ENCODE measurements around the gene GPX8.

GPX8 gene

DNA sequence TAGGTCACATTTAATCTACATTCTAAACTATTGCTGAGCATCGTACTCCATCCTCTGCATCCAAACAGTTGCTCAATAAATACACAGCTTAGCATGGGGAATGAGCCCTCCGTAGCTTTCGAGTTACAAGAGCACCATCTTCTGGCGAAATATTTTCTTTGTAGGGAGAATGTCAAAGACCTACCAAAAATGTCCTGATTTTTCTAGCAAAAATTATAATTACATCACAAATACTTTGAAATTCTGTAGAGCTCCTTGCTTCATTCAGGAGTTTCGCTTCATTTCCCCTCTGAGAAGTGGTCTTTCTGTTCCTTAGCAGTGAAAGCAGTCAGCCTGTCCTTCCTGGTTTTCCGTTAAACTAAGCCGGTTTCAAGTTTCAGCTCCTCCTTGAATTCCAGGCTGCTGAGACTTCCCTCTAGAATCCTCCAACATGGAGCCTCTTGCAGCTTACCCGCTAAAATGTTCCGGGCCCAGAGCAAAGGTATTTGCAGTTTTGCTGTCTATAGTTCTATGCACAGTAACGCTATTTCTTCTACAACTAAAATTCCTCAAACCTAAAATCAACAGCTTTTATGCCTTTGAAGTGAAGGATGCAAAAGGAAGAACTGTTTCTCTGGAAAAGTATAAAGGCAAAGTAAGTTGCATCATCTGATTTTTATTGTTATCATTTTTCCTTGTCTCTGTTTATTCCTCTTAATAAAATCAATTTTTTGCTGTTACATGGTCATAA, at the start of gene GPX8:
TSS of gene GPX8 (plus strand) at position 409 of the 730 bp plus-strand sequence. CDS start at position 431, 22 bp downstream.
- DNase-seq (ENCODE audit: low read depth in 2 of 2): no peak

- DNase-seq (ENCODE audit: low read depth in 2 of 2): no peak
Measured at GRCh38 chr5:55110217-55110616, 49.8 kb upstream of the GPX8 start.

DNA sequence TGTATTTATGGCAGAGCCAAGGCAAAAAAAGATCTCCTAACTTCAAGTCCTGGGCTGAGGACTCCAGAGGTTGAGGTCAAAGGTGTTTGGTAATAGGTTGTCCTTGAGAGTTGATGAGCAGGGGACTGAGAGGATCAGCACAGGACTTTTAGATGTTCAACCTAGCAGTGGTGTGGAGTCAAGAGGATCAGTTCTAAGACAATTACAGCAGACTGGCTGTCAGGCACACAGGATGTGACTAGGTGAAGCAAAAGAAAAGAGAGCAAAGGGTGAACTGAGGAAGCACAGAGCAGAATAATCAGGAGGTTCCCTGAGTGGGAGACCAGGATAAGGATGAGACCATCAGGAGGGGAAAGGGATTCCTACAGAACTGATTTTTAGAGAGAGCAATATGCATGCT, 46.6 kb upstream of the GPX8 start:
- no peak for DNase-seq (ENCODE audit: low read depth in 2 of 2)

- DNase-seq (ENCODE audit: low read depth in 2 of 2): no peak
Measured at GRCh38 chr5:55114061-55114460, 45.9 kb upstream of the GPX8 start.

DNA sequence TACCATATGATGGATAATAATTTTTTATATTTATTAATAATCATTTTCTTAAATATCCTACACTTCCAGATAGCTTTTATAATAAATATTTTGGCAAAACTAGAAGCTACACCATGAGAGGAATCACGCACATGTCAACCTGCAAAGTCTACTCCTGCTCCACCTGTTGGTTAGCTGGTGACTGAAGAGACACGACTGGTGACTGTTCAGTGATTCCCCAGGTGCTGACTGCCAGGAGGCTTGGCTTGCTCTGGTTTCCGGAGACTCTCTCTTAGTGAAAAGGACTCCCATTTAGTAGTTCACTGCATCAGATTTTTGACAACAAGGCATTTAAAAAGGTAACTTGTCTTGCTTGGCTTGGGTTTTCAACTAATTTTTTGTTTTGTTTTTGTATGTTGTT, 36.6 kb upstream of the GPX8 start:
- DNase-seq (ENCODE audit: low read depth in 2 of 2): no peak

GRCh38 chr5:55134053-55134722, 25.8 kb upstream of the GPX8 start:
- no peak for DNase-seq (ENCODE audit: low read depth in 2 of 2)

DNA sequence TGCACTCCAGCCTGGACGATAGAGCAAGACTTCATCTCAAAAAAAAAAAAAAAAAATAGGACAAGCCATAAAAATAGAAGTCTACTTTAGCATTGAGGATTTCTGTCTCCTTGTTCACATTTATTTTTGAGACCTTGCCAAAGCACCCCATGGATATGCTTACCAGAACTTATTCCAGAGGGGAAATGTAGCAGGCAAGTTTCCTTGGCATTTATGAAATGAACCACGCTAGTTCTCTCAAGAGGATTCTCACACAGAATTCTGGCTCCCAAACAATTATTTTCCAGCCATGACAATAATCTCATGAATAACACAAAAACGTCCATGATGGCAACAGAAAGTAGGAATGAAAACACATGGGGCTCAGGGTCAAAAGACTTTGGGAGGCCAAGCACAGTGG, 23.4 kb upstream of the GPX8 start:
- DNase-seq (ENCODE audit: low read depth in 2 of 2): no peak

- no peak for DNase-seq (ENCODE audit: low read depth in 2 of 2)
Measured at GRCh38 chr5:55140908-55141665, 18.9 kb upstream of the GPX8 start.

DNA sequence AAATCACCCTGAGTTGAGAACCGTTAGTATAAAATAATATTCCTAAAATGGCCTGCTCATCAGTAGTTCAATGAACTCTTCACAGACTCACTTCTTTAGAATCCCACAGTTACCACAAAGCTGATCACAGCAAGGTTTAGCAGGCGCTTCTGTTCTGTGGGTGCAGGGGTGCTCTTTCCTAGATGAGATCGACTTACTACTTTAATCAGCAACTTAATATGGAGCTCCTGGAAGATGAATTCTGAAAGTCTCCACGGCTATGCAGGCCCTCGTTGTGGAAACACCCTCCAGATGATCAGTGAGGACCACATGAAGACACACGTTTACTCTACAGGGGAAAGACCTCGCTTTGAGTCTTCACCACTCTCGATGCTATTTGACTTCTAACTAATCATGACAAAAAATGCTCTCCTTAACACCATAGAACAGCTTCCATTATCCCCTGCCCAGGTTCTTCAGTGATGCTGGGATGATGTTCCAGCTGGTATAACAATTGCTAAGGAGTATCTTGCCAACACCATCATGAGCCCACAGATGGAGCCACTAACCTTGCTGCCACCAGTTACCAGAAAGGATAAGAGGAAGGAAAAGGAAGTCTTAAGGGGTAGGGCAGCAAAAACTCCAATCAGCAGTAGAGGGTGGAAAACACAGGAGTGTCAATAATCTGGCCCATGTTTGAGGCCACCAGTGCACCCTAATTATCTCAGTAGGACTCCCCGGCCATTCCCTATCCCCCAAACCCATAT, 17.9 kb upstream of the GPX8 start:
- DNase-seq (ENCODE audit: low read depth in 2 of 2): no peak

GRCh38 chr5:55143624-55144023, 16.3 kb upstream of the GPX8 start:
- DNase-seq (ENCODE audit: low read depth in 2 of 2): no peak

DNA sequence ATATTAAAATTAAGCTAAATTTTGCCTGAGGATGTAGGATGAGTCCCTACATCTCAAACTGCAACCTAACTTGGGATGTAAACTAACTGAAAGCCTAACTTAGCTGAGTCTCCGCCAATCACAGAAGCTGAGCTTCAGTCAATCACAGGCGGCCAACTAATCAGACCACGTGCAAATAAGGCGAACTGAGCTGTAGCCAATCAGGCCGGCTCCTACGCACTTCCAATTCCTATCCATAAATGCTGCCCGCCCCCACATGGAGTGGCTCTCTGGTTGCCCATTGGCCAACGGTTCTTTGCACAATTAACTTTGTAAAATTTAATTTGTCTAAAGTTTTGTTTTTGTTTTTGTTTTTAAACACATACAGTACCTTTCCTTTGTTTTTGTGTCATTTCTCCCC, 13.9 kb upstream of the GPX8 start:
- DNase-seq (ENCODE audit: low read depth in 2 of 2): no peak

DNA sequence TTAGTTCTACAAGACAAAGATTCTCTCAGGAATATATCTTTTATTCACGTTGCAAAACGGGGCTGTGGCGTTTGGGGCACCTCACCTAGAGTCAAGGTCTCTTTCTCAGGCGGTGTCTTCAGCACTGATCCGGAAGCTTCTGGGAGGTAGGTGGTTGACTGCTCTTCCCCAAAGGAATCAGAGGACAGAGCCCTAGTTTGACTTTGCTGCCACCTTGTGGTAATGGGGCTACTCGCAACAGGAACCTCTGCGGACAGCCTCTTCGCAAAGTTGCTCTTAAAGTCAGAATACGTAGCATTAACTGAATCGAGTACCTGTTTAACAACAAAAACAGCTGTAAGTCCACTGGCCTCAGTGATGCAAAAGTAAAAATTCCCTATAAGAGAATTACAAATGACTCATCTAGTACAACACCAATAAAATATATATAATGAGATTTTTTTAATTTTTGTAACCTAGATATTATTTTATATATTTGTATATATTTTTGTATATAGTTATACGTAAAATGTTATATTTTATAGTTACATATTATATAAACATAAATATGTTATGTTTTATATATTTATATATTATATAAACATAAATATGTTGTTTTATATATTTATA, 13.3 kb upstream of the GPX8 start:
- DNase-seq (ENCODE audit: low read depth in 2 of 2): peak; percentile 56 to 70

GRCh38 chr5:55149308-55149795, 10.6 kb upstream of the GPX8 start:
- no peak for DNase-seq (ENCODE audit: low read depth in 2 of 2)

DNA sequence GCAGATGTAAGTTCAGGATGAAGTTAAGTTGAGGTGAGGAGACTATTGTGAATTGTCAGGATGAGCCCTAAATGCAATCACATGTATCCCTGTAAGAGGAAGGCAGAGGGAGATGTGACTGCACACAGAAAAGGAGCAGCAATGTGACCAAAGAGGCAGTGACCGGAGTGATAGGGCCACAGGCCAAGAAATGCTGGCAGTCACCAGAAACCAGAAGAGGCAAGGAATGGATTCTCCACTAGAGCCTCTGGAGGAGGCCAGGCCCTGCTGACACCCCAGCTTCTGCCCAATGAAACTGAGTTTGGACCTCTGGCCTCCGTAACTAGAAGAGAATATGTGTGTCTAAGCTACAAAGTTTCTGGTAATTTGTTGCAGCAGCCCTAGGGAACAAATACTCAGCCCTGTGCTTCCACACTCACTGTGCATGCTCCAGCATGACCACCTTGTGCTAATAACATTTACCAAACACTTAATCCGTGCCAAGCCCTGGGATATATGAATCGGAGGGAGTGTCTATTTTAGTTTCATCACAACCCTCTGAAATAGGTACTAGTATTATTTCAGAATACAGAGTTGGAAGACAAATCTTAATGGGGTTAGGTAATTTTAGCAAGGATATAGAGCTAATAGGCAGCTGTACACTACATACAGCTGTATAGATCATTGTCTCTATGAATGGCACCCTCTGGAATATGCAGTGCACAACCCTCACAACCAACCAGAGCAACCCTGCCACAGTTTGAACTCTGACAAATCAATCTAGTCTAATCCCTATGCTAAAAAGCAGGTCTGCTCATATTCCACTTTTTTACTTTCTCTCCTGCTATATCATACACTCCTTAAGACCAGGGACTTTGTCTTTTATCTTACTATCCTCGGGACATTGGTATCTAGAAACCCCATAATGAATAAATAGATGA, 7.8 kb upstream of the GPX8 start:
- no peak for DNase-seq (ENCODE audit: low read depth in 2 of 2)

DNA sequence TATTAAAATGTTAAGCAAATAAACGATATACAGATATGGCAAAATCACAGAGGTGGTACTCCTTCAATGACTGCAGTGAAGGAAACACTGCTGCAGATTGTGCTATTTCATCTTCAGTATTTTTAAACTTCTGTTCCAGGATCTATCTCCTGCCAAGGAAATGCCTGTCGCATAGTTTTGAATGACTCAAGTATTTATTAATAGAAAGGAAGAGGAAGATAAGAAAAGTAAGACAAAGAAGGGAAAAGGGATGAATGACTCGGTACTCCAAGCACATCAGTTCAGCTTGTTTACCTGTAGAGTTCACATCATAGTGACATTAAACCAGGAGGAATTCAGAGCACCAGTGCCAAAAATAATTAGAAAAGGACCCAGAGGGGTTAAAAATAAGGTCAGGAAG, 5.1 kb upstream of the GPX8 start:
- no peak for DNase-seq (ENCODE audit: low read depth in 2 of 2)

- no peak for DNase-seq (ENCODE audit: low read depth in 2 of 2)
Measured at GRCh38 chr5:55160493-55161209, 680 bp downstream of the GPX8 start.

- no peak for DNase-seq (ENCODE audit: low read depth in 2 of 2)
Measured at GRCh38 chr5:55162666-55163065, 2.7 kb downstream of the GPX8 start.

GRCh38 chr5:55171471-55171870, 11.5 kb downstream of the GPX8 start:
- no peak for DNase-seq (ENCODE audit: low read depth in 2 of 2)

DNA sequence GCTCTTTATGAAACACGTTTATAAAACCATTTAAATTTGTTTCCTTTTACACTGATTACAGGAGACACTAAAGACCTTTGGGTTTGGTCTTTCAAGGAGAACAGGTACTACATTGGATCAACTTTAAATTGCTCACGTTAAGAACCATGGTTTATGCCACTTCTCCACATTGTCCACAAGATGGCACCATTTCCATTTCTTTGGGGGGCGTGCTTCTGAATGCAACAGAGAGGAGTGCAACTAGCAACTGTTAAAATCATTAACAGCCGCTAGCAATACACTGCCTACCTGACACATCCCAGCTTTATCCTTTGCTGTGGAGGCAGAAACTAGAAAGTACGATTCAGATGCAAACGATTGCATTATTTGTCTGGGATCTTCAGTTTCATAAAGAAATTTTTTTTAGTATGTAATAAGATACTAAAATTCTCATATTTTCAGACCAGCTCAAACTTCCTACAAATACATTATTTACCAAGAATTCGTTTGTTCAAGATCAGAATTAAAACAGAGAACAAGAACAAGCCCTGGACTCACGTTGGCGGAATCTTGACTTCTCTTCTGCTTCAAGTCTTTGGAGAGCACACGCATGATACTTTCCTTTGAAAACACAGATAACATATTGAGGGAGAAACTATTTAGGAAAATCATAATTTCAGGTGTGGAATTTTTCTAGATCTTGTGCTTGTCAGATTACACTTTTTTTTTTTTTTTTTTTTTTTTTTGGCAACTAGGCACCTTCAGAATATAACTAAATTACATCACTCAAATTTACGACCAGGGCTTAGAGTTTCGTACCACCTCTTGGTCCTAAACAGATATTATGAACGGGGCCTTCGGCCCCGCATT, 12.3 kb downstream of the GPX8 start:
- peak in 1 of 2 donors; percentile 54 for DNase-seq (ENCODE audit: low read depth in 2 of 2)

Data from stimulated activated CD8-positive, alpha-beta memory T cell treated with anti-CD3 and anti-CD28 coated beads, Interleukin-15, amount 100 ng/mL, for 4 hours (primary cell).